AG09309 (cell line): ENCODE measurements around the gene OLFM4.

Experiments used
- DNase-seq: peaks from one replicate; pipeline ENCODE4 v3.0.0-alpha.2; 2010; ENCODE audit warnings: low read depth
- H3K4me3 ChIP-seq: 2 replicates; pipeline ENCODE4 v1.5.1; 2011; ENCODE audit warnings: mild to moderate bottlenecking, low read depth, low read length, moderate library complexity; ENCODE audit not compliant: control insufficient read depth
- CTCF ChIP-seq: IDR thresholded peaks from 2 replicates; pipeline ENCODE4 v1.5.1; 2011; ENCODE audit warnings: mild to moderate bottlenecking, low read depth, low read length, inconsistent platforms; ENCODE audit not compliant: insufficient read depth, control insufficient read depth; ENCODE audit errors: missing control alignments

Gene OLFM4

DNA sequence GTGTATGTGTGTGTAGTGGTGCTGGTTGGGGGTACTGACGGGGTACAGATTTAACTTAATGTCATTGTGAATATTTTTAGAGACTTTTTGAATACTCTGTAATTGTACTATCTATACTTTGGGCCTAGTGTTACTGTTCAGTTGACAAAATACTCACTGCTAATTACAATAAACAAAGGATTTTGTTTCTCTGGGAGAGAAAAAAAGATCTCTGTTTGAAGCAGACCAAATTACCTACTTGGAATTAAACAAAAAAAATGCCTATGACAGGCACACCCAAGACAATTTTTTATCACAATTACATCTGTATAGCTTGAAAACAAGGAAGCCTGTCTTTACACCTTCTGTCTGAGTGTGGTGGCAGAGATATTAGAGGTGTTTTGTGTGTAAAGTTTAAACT lies 45.1 kb downstream of the OLFM4 start:
- TF ChIP-seq CTCF: no peak
- no peak overlapping the region for H3K4me3 ChIP-seq
- no peak for DNase-seq

- TF ChIP-seq CTCF: no peak
- no peak for DNase-seq
- no peak overlapping the region for H3K4me3 ChIP-seq
These were observed 45.5 kb downstream of the OLFM4 start for GRCh38 chr13:53074114-53074513.

DNA sequence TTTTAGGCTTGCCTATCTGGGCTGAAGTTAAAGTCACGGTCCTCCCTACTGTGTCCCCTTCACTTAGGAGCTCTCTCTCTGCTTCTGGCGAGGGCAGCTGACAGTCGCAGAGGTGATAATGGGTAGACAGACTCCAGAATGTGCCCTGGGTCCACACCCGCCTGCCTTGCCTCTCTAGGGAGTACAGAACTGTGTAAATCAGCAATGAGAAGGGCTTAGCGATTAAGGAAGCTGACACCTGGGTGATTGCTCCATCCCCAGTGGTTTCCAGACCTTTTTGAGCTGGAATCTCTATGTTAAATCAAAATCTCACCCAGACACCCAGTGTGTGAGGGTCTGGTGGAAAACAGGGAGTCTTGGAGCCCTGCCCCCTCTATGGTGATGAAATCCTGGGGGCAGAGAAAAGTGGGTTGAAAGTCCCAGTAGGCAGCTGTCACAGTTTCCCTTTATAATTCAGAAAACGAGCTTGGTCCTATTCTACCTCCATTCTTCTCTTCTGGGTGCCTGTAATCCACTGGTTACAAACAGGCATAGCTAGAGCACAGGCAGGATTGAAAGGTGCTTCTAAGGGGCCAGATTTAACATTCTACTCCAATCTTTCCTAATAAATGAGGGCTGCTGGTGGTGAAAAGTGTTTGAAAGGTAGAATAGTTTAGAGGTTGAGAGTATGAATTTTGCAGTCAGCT lies 46.9 kb downstream of the OLFM4 start:
- no peak for DNase-seq
- no peak overlapping the region for H3K4me3 ChIP-seq
- no peak for TF ChIP-seq CTCF

- H3K4me3 ChIP-seq: no peak overlapping the region
- no peak for TF ChIP-seq CTCF
These were observed 51.1 kb downstream of the OLFM4 start for GRCh38 chr13:53079691-53080090.

DNA sequence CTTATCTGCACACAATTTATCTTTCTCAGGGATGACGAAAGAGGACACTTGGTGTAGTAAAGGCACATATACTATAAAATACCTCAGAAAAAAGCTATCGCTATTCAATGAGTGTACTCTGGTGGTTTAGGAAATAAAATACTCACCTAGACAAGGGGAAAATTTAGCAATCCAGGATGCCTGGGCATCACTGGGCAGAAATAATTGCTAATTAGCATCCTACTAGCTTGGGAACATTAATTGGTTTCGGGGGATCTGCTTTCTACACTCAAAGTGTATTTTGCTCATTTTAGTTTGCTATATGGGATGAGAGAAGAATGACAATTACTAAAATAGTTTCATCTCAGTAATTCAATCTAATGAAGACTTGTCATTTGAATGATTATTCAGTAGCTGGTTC lies 60.3 kb downstream of the OLFM4 start:
- TF ChIP-seq CTCF: no peak
- DNase-seq: no peak
- H3K4me3 ChIP-seq: no peak overlapping the region

More at GRCh38 chr13:53079691-53080090, 51.1 kb downstream of the OLFM4 start:
- DNase-seq: no peak

- H3K4me3 ChIP-seq: no peak overlapping the region
- no peak for DNase-seq
- TF ChIP-seq CTCF: no peak
These were observed 61.3 kb downstream of the OLFM4 start for GRCh38 chr13:53089951-53090350.
